Amniotic stem cell (primary cell): ENCODE data around the gene NPAS2.

ENCODE experiments used
- DNase-seq: peaks from one replicate; lab custom pipeline; 2025; lab: John Stamatoyannopoulos, UW

The NPAS2 gene

GRCh38 chr2:100968146-100969145 lies 148.5 kb downstream of the NPAS2 start:
- no peak for DNase-seq

GRCh38 chr2:100969998-100970397 lies 150.1 kb downstream of the NPAS2 start:
- DNase-seq: no peak

DNA sequence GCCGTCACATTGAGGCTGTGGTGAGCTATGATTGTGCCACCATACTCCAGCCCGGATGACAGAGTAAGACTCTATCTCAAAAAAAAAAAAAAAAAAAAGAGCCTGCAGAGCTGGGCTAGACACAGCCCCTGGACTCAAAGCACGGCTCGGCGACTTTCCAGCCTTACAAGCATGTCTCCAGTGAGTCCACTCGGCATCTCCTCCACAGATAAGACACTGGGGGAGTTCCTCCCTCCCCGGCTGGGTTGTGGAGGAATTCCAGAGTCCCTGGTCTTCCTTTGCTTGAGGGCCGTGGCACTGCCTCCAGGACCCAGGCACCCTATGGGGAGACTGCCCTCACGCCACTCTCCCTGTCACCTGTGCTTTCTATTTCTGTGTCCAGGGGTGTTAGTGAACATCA lies 151.3 kb downstream of the NPAS2 start:
- no peak for DNase-seq

DNA sequence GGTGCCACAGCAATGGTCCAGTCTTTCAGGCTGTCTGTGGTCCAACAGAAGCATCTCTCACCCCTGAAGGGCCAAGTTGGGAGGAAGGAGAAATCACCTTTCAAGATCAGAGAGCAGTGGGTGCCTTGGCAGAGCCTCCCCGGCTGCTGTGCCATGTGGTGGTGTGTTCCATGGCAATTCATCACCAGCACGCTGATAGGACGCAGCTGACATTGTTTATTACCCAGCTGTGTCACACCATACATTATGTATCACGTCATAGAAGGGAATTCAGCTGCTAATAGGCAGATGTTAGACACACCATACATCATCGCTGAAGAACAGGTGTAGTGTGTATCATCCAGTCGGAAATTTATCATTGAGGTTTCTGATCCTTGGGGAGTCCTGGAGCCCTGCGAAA lies 152.5 kb downstream of the NPAS2 start:
- DNase-seq: no peak

GRCh38 chr2:100974712-100975520 lies 155.0 kb downstream of the NPAS2 start:
- no peak for DNase-seq

- DNase-seq: no peak
Measured at GRCh38 chr2:100975521-100975785, 155.5 kb downstream of the NPAS2 start.

- DNase-seq: no peak
Measured at GRCh38 chr2:100976061-100976460, 156.1 kb downstream of the NPAS2 start.

- DNase-seq: no peak
Measured at GRCh38 chr2:100976645-100977391, 156.9 kb downstream of the NPAS2 start.

- DNase-seq: no peak
Measured at GRCh38 chr2:100977511-100977910, 157.6 kb downstream of the NPAS2 start.

GRCh38 chr2:100978582-100979191 lies 158.7 kb downstream of the NPAS2 start:
- no peak for DNase-seq

DNA sequence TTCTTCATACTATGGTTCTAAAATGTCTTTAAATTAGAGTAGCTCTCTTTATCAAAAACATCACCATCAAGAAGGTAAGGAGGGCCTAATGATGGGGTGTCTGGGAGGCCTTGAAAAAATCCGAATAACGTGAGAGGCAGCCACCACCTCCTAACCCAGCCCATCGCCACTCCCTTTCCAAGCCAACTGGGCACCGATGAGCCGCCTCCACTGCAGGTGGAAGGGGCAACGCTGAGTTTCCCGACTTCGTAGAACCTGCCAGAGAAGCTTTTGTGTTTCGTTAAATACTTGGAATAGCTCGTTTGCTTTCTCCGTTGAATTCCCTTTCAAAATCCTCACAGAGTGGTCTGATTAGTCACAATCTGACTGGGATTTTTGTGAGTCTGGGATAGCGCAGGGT lies 160.1 kb downstream of the NPAS2 start:
- DNase-seq: no peak

- no peak for DNase-seq
Measured at GRCh38 chr2:100981011-100981410, 161.1 kb downstream of the NPAS2 start.

- DNase-seq: no peak
Measured at GRCh38 chr2:100982431-100982861, 162.5 kb downstream of the NPAS2 start.

GRCh38 chr2:100983201-100983600 lies 163.3 kb downstream of the NPAS2 start:
- no peak for DNase-seq

DNA sequence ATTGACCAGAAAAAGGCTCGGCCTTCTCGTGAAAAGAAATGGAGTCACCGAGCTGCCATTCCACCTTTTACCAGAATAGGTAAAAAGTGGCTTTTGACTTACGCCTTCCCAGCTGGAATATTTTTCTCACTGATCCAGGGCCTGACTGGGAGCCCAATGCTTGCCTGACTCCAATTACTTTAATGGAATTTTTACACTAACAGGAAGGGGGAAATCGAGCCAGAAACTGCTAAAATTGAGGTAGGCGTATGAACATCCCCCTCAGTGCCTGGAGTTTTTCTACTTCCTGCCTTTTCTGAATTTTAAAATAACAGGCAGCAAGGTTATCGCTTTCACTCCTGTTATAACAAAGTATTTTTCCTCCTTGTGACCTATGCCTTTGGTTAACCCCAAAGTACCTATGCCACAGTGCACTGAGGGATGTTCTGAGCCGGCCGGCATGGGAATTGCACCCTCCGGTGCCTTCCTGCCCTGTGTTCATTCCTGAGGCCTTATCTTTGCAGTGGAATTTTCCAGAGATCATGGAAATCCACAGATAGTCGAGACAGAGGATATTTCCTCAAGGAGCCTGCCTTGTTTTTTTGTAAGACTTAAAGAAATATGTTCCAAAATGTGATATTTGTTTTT lies 163.9 kb downstream of the NPAS2 start:
- no peak for DNase-seq

DNA sequence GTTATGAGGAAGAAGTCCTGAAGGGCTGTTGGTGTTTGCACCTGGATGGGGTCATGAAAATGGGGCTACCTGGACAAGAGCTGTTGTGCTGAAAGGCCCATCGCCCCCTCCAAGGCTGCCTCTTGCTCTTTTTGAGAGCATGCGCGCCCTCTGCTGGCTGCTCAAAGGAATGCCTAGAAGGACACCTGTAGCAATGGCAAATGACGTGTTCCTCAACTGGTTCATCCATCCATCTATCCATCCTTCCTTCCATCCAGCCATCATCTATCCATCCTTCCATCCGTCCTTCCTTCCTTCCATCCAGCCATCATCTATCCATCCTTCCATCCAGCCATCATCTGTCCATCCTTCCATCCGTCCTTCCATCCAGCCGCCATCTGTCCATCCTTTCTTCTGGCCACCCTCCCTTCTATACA lies 165.0 kb downstream of the NPAS2 start:
- peak; percentile 21 for DNase-seq

DNA sequence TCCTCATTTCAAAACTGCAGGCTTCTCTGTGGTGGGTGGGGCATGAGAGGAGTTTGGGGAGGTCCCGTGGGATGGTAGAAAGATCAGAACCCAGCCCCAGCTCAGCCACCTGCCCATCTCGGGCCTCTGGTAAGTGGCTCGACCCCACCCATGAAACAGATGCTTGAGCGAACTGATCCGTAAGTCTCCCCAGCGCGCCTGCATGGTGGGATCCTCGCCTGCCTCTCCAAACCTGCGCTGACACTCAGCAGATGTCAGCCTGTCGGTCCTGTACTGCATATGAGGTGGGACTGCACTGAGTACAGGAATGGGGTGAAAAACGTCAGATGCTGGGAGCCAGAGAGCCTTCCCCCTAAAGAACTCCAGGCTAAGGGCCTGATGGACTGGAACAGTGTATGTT lies 166.2 kb downstream of the NPAS2 start:
- DNase-seq: no peak

GRCh38 chr2:100987536-100987935 lies 167.6 kb downstream of the NPAS2 start:
- DNase-seq: no peak

DNA sequence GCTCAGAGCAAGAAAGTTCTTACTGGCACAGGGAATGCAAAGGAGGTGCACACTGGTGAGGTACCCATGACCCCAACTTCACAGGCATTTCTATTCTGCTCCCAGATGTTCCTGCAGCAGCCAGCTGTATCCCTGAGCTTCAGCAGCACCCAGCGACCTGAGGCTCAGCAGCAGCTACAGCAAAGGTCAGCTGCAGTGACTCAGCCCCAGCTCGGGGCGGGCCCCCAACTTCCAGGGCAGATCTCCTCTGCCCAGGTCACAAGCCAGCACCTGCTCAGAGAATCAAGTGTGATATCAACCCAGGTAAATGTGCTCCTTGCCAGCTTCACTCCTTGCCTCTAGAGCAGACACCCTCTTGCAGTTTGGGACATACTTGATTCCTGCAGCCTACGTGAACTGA lies 168.0 kb downstream of the NPAS2 start:
- no peak for DNase-seq

DNA sequence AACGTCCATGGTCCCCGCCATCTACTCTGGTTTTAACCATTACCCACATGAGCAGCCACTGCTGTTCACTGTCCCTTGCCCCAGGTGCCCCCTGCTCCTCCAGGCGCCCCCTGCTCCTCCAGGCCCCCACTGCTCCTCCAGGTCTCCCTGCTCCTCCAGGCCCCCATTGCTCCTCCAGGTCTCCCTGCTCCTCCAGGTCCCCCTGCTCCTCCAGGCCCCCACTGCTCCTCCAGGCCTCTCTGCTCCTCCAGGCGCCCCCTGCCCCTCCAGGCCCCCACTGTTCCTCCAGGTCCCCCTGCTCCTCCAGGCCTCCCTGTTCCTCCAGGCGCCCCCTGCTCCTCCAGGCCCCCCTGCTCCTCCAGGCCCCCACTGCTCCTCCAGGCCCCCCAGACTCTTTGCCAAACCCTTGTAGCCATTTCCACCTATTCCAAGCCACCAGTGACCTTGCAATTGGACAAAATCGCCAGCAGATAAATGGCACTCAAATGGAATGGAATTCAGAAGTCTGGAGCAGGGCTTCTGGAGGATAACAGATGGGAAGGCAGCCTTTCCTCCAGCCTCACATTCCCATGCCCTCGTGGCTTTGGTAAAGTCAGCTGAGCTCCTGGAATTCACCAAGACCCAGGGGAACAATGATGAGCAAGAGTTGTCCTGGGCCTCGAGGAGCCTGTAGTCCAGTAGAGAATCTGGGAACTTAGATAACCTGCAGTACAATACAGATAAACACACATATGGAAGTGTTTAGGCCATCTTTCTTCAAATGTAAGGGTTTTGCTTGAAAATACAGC lies 168.9 kb downstream of the NPAS2 start:
- no peak for DNase-seq

GRCh38 chr2:100989666-100990065 lies 169.7 kb downstream of the NPAS2 start:
- no peak for DNase-seq
